ENCODE measurements around the gene PSMD11.

PSMD11 gene

DNA sequence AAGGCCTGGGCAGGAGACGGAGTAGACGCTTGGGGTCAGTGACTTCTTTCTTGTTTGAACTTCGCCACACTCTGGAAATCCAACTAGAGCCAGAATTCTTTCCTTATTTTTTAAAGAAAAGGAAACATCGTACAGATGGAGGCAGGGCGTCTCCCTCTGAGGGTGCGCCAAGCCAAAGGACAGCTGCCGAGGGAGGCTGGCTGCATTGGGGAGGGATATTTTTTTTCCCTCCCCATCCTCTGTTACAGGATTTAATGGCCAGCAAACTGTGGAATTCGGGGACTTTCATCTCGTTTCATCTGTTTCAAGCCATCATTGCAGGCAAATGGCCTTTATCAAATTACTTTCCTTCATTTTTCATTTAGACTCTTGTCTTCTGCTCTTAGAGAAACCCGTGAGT is 58.4 kb downstream of the PSMD11 start:
- no peak for DNase-seq (ENCODE audit: low spot score)
- TF ChIP-seq, protein P1, sequence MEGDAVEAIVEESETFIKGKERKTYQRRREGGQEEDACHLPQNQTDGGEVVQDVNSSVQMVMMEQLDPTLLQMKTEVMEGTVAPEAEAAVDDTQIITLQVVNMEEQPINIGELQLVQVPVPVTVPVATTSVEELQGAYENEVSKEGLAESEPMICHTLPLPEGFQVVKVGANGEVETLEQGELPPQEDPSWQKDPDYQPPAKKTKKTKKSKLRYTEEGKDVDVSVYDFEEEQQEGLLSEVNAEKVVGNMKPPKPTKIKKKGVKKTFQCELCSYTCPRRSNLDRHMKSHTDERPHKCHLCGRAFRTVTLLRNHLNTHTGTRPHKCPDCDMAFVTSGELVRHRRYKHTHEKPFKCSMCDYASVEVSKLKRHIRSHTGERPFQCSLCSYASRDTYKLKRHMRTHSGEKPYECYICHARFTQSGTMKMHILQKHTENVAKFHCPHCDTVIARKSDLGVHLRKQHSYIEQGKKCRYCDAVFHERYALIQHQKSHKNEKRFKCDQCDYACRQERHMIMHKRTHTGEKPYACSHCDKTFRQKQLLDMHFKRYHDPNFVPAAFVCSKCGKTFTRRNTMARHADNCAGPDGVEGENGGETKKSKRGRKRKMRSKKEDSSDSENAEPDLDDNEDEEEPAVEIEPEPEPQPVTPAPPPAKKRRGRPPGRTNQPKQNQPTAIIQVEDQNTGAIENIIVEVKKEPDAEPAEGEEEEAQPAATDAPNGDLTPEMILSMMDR (IDR thresholded peaks at IDR 0.05; ENCODE audit: extremely low read depth, missing control alignments): no peak

- TF ChIP-seq, protein P1 (IDR thresholded peaks at IDR 0.05; ENCODE audit: extremely low read depth, missing control alignments): no peak
- peak; percentile 84 for DNase-seq (ENCODE audit: low spot score)
Observed at GRCh38 chr17:32503251-32504165, 59.2 kb downstream of the PSMD11 start.

DNA sequence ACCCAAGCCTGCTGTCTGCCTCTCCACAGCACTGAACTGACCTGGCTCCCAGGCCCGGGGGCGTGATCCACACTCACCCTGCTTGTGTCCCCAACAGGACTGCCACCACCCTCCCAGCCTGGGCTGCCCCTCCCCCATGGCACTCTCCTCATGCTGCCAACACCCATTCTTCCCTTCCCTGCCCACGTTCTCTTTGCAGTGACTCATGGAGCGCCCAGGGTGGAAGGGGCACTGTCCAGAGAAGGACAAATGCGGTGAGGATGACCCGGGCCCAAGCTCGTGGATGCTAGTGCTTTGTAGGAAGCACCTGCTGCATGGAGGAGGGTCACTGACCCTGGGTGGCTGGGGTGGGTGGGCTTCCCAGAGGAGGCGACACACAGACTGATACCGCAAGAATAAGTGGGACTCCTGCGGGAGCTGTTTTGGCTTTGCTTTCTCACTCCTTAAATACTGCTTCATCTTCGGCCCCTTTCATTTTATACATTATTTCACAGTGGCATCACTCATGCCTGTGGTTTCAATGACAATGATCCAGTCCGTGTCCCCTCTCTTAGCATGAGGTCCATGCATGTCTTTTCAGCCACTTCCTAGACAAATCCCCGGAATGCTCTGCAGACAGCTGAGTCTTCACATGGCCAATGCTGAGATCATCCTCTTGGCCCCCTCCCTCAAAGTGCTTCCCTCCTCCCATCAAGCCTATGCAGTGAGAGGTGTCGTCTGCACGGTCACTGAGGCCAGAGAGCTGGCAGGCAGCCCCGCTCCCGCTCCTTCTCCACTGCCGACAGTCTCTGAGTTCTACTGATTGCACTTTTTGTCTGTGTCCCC is 60.1 kb downstream of the PSMD11 start:
- TF ChIP-seq, protein P1 (IDR thresholded peaks at IDR 0.05; ENCODE audit: extremely low read depth, missing control alignments): no peak
- no peak for DNase-seq (ENCODE audit: low spot score)

GRCh38 chr17:32508926-32509325 is 64.6 kb downstream of the PSMD11 start:
- TF ChIP-seq, protein P1 (IDR thresholded peaks at IDR 0.05; ENCODE audit: extremely low read depth, missing control alignments): no peak
- no peak for DNase-seq (ENCODE audit: low spot score)

DNA sequence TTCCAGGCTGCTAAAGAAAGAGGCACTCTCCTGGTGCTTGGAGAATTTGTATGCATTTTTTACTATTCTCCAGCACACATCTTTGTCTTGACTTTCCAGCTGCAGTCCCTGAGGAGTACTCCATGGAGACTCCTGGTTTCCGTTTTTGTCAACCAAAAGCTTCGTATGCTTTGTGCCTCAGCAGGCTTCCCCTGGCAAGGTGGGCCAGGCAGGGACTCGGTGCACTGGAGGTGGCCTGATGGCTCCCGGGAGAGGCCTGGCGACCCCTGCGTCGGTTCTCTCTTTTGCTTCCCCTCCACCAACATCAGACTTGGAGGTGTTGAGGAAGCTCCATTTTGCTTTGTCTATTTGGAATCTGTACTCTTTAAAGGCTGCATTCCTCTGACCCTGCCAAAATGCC is 66.2 kb downstream of the PSMD11 start:
- TF ChIP-seq, protein P1 (IDR thresholded peaks at IDR 0.05; ENCODE audit: extremely low read depth, missing control alignments): no peak

DNA sequence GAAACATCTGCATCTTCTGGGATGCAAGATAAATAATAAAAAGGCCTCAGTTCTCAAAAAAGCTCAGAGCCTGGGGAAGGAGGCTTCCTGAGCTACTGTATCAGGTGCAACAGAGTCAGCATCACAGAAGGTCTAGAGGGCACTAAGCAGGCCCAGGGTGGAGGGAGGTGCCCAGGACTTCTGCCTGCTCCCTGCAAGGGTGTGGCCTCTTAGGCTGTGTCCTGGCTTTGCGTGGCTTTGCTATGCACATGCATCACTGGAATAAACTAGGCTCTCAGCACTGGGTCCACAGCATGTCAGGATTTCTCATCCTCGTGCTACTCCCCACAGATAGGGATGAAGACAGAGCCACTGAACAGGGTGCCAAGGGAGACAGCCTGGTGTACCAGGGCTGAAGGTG is 68.0 kb downstream of the PSMD11 start:
- no peak for DNase-seq (ENCODE audit: low spot score)
- TF ChIP-seq, protein P1 (IDR thresholded peaks at IDR 0.05; ENCODE audit: extremely low read depth, missing control alignments): no peak

More for the DNA sequence above, 66.2 kb downstream of the PSMD11 start:
- no peak for DNase-seq (ENCODE audit: low spot score)

GRCh38 chr17:32513579-32513978 is 69.3 kb downstream of the PSMD11 start:
- TF ChIP-seq, protein P1 (IDR thresholded peaks at IDR 0.05; ENCODE audit: extremely low read depth, missing control alignments): no peak
- DNase-seq (ENCODE audit: low spot score): no peak
